Spinal cord (tissue), 4 donors: ENCODE measurements around the gene L2HGDH. TPM values are rescaled to one million over a fixed set of nuclear protein-coding genes. Genes with fewer than 3 reads are reported as not detected.

Source experiments
- polyA plus RNA-seq, 2 donors: library from polyadenylated mRNA; unstranded; fragments of 120-200 nt; gene quantifications; one replicate each; pipeline ENCODE4 v1.2.1, GENCODE V29; 2013; ENCODE audit not compliant: insufficient read length in 2 of 2
- small RNA-seq: library from RNA; depleted of rRNA; stranded (forward); fragments of <200 nt; gene quantifications from one replicate; pipeline ENCODE3, GENCODE V24; 2014; ENCODE audit warnings: low replicate concordance
- total RNA-seq, 2 donors: library from RNA; depleted of rRNA in 1 of 2; stranded (reverse); fragments of 120-200 nt in 1 of 2; fragments of >200 nt in 1 of 2; gene quantifications; one replicate each; pipeline versions ENCODE4 v1.2.3 to v1.2.4, GENCODE V29; 2013 to 2014

Gene L2HGDH
- total and polyA plus RNA-seq, 4 donors, result 7.9 to 11.8 (median 8.0) TPM

Small RNAs within 50 kb of the gene (small RNA-seq; reads per million reads assigned to genes)
- 0.08 reads per million for gene MIR4504

Other genes with a start within 250 kb of the L2HGDH start
- 10 to 100 TPM in 1 of 2 donors, 1 to 10 TPM in 1; 9.4 to 10.0 TPM for gene VCPKMT, start 195.7 kb downstream of the L2HGDH start, total RNA-seq
- 10 to 100 TPM; 16.4 to 18.0 TPM for gene VCPKMT, start 195.7 kb downstream of the L2HGDH start, polyA plus RNA-seq
- 10 to 100 TPM; 36.3 to 60.2 TPM for gene SOS2, start 80.7 kb downstream of the L2HGDH start, total RNA-seq
- 10 to 100 TPM; 29.6 to 38.6 TPM for gene SOS2, start 80.7 kb downstream of the L2HGDH start, polyA plus RNA-seq
- 10 to 100 TPM in 1 of 2 donors, 1 to 10 TPM in 1; 6.4 to 11.7 TPM for gene DMAC2L, start 95 bp upstream of the L2HGDH start, total RNA-seq
- 10 to 100 TPM; 29.7 to 36.4 TPM for gene DMAC2L, start 95 bp upstream of the L2HGDH start, polyA plus RNA-seq
- gene CDKL1, start 84.7 kb upstream of the L2HGDH start, total RNA-seq, result 10 to 100 TPM; 15.3 to 16.9 TPM
- 10 to 100 TPM; 13.2 to 14.9 TPM for gene CDKL1, start 84.7 kb upstream of the L2HGDH start, polyA plus RNA-seq
- gene MAP4K5, start 220.3 kb upstream of the L2HGDH start, total RNA-seq, result 10 to 100 TPM; 57.6 to 91.3 TPM
- 10 to 100 TPM; 55.5 to 75.8 TPM for gene MAP4K5, start 220.3 kb upstream of the L2HGDH start, polyA plus RNA-seq
- 10 to 100 TPM; 24.7 to 93.4 TPM for gene ATL1, start 247.9 kb upstream of the L2HGDH start, total RNA-seq
- 10 to 100 TPM; 65.5 to 95.9 TPM for gene ATL1, start 247.9 kb upstream of the L2HGDH start, polyA plus RNA-seq